Dendritic cell treated with granulocyte-macrophage colony-stimulating factor and Interleukin-4, amounts not matched to agents 40 ng/mL and 50 ng/mL, for 4 days (primary cell): Measurements from ENCODE around the gene LYRM4.

Experiments used
- H3K27ac Mint-ChIP-seq: one replicate; pipeline ENCODE4 v1.8.0; 2022; ENCODE audit warnings: mild to moderate bottlenecking, mixed read lengths
- H3K27me3 Mint-ChIP-seq: one replicate; pipeline ENCODE4 v1.8.0; 2022; ENCODE audit warnings: mild to moderate bottlenecking, mixed read lengths
- H3K36me3 Mint-ChIP-seq: one replicate; pipeline ENCODE4 v1.8.0; 2022; ENCODE audit warnings: low read depth, mixed read lengths
- H3K4me1 Mint-ChIP-seq: one replicate; pipeline ENCODE4 v1.8.0; 2022; ENCODE audit warnings: low read depth, mixed read lengths
- H3K4me3 Mint-ChIP-seq: one replicate; pipeline ENCODE4 v1.8.0; 2022; ENCODE audit warnings: mild to moderate bottlenecking, moderate library complexity, mixed read lengths
- H3K9me3 Mint-ChIP-seq: one replicate; pipeline ENCODE4 v1.8.0; 2022; ENCODE audit warnings: mixed read lengths
- intact Hi-C: fragments of 100-400 bp; cut with micrococcal nuclease; formaldehyde crosslinking; loops from one replicate; pipeline ENCODE4 v1.15.0; 2022

The LYRM4 gene

DNA sequence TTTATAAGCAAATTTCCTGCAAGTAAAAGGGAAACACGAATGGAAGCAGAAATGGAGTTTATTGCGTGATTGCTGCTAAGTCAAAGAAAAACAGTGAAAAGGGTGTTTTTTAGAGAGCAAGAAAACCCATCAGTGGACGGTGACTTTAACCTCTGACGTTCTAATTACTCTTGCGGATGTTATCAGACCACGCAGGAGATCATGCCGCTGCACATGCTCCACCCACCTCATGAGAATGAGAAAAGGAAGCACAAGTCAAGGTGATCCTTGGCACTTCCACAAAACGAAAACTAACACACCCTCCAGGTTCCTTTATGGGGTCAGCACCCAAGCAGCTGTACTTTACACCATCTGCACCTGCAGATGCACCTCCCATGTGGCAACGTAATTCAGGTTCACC is 45.0 kb downstream of the LYRM4 start:
- Mint-ChIP-seq H3K27ac (no peak overlapping the region), H3K27me3 (no peaks in the 10 kb centered on the region), H3K4me1 (peaks cover 8% of the 10 kb centered on the region), H3K4me3 (no peak overlapping the region), H3K36me3 (peaks cover 29% of the 10 kb centered on the region), H3K9me3 (no peaks in the 10 kb centered on the region)
- intact Hi-C loops = loop anchor here (5.0 kb wide), 1 partner anchor 162 kb away; no protein-coding TSS in a partner anchor

- Mint-ChIP-seq H3K27ac (no peak overlapping the region), H3K4me3 (no peak overlapping the region), H3K4me1 (peaks cover 8% of the 10 kb centered on the region), H3K9me3 (no peaks in the 10 kb centered on the region), H3K27me3 (no peaks in the 10 kb centered on the region), H3K36me3 (peaks cover 29% of the 10 kb centered on the region)
- intact Hi-C loops = loop anchor here (5.0 kb wide), 1 partner anchor 162 kb away; no protein-coding TSS in a partner anchor
Measured at GRCh38 chr6:5215159-5215558, 45.6 kb downstream of the LYRM4 start.

DNA sequence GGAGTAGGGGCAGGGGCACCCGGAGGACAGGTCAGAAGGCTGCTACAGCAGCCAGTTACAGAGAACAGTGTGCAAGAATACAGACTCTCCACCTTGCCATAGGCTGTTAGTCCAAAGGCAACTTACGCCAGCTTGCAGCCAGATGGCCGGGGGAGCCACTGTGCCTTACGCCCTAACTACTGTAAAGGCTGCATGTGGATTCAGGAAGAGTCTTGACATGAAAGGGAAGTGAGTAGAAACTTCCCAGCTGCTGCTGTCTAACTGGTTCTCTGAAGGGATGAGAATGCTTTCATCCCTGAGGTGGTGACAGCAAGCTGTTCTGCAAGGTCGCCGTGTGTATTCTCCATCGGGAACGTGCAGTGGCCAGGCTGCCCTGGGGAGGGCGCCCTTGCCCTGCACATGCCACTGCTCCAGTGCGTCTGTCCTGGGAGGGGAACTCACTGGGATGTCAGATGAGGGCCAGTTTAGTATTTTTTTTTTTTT is 46.1 kb downstream of the LYRM4 start:
- Mint-ChIP-seq H3K4me3 (no peak overlapping the region), H3K27me3 (no peaks in the 10 kb centered on the region)
- intact Hi-C loops = loop anchor here (5.0 kb wide), 1 partner anchor 163 kb away; no protein-coding TSS in a partner anchor

DNA sequence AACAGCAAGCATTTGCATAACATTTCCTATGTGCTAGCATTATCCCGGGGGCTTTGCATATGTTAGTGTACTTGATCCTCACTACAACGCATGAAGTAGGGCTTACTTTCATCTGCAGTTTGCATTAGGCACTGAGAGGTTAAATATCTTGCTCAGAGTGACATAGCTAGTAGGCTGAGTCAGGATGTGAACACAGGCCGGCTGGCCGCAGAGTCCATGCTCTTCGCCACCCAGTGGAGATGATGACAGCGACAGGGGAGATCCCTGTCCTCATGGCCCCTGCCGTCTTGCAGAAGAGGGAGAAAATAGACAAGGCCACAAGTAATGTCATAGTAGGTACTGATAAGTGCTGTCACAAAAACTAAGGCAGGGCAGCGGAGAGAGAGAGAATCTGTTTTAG is 46.9 kb downstream of the LYRM4 start:
- intact Hi-C loops = no loop called here
- H3K27me3 Mint-ChIP-seq = no peaks in the 10 kb centered on the region
- no peak overlapping the region for H3K4me3 Mint-ChIP-seq
- peaks cover 8% of the 10 kb centered on the region for H3K4me1 Mint-ChIP-seq
- no peak overlapping the region for H3K27ac Mint-ChIP-seq
- H3K9me3 Mint-ChIP-seq = no peaks in the 10 kb centered on the region
- peaks cover 29% of the 10 kb centered on the region for H3K36me3 Mint-ChIP-seq

More for the DNA sequence above, 46.1 kb downstream of the LYRM4 start:
- H3K9me3 Mint-ChIP-seq = no peaks in the 10 kb centered on the region
- no peak overlapping the region for H3K27ac Mint-ChIP-seq
- peaks cover 8% of the 10 kb centered on the region for H3K4me1 Mint-ChIP-seq
- peaks cover 29% of the 10 kb centered on the region for H3K36me3 Mint-ChIP-seq

DNA sequence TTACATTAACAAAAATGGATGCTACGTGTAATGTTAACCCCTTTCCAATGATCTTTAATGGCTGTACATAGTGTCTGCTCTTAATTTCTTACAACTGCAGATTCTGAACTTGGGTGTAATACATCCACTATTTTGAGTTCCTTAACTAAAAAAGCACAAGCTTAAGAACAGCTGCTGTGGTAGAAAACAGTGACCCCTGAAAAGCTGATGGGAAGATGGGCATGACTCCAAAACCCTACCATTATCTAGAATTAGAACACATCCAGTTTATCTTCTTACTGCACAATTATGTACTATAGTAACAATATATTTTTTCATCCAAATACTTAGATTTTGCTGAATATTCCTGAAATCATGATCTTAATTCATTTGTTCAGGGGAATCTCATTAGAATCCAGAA is 49.3 kb downstream of the LYRM4 start:
- Mint-ChIP-seq H3K27ac (no peak overlapping the region), H3K4me3 (no peak overlapping the region), H3K4me1 (peaks cover 10% of the 10 kb centered on the region), H3K27me3 (no peaks in the 10 kb centered on the region), H3K36me3 (peaks cover 29% of the 10 kb centered on the region), H3K9me3 (no peaks in the 10 kb centered on the region)
- intact Hi-C loops = no loop called here

DNA sequence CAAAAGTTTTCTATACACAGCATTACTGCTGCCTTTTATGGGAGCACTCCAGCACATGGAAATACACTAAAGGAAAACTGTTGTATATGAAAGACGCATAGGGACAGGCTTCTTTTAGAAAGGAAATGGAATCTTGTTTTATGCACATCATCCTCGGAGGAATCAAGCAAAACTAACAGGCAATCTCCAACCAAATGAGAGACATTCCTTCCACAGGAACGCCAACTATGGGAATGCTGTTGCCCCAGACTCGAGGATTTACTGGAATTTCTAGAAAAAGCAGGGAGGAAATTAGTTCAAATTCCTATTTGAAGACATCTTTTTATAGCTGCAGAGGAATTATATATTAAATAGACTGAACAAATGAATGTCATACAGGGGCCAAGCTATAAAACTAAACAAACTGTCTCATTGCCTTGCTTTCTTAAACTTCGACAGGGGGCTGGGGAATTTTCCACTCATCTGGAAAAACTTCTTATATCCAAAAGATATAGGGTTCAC is 52.2 kb downstream of the LYRM4 start:
- intact Hi-C loops = no loop called here
- no peak overlapping the region for H3K27ac Mint-ChIP-seq
- H3K4me3 Mint-ChIP-seq = no peak overlapping the region
- no peaks in the 10 kb centered on the region for H3K27me3 Mint-ChIP-seq
- H3K9me3 Mint-ChIP-seq = no peaks in the 10 kb centered on the region
- peaks cover 25% of the 10 kb centered on the region for H3K4me1 Mint-ChIP-seq
- H3K36me3 Mint-ChIP-seq = peaks cover 18% of the 10 kb centered on the region

- intact Hi-C loops = no loop called here
- no peaks in the 10 kb centered on the region for H3K9me3 Mint-ChIP-seq
- no peak overlapping the region for H3K4me3 Mint-ChIP-seq
- no peaks in the 10 kb centered on the region for H3K27me3 Mint-ChIP-seq
- peaks cover 13% of the 10 kb centered on the region for H3K36me3 Mint-ChIP-seq
- H3K4me1 Mint-ChIP-seq = peaks cover 25% of the 10 kb centered on the region
- H3K27ac Mint-ChIP-seq = no peak overlapping the region
Measured at GRCh38 chr6:5208057-5208456, 52.7 kb downstream of the LYRM4 start.

GRCh38 chr6:5206920-5207561 is 53.7 kb downstream of the LYRM4 start:
- Mint-ChIP-seq H3K9me3 (no peaks in the 10 kb centered on the region), H3K4me3 (no peak overlapping the region), H3K4me1 (peaks cover 25% of the 10 kb centered on the region), H3K27me3 (no peaks in the 10 kb centered on the region), H3K27ac (no peak overlapping the region), H3K36me3 (peaks cover 3% of the 10 kb centered on the region)
- intact Hi-C loops = no loop called here

GRCh38 chr6:5205877-5206850 is 54.6 kb downstream of the LYRM4 start:
- H3K36me3 Mint-ChIP-seq = no peaks in the 10 kb centered on the region
- H3K4me1 Mint-ChIP-seq = peaks cover 25% of the 10 kb centered on the region
- intact Hi-C loops = no loop called here
- H3K27me3 Mint-ChIP-seq = no peaks in the 10 kb centered on the region
- no peak overlapping the region for H3K4me3 Mint-ChIP-seq
- H3K27ac Mint-ChIP-seq = no peak overlapping the region
- H3K9me3 Mint-ChIP-seq = no peaks in the 10 kb centered on the region

- H3K36me3 Mint-ChIP-seq = no peaks in the 10 kb centered on the region
- no peaks in the 10 kb centered on the region for H3K9me3 Mint-ChIP-seq
- H3K4me1 Mint-ChIP-seq = peaks cover 25% of the 10 kb centered on the region
- H3K27ac Mint-ChIP-seq = no peak overlapping the region
- intact Hi-C loops = no loop called here
- H3K27me3 Mint-ChIP-seq = no peaks in the 10 kb centered on the region
- no peak overlapping the region for H3K4me3 Mint-ChIP-seq
Measured at GRCh38 chr6:5205035-5205507, 55.7 kb downstream of the LYRM4 start.

DNA sequence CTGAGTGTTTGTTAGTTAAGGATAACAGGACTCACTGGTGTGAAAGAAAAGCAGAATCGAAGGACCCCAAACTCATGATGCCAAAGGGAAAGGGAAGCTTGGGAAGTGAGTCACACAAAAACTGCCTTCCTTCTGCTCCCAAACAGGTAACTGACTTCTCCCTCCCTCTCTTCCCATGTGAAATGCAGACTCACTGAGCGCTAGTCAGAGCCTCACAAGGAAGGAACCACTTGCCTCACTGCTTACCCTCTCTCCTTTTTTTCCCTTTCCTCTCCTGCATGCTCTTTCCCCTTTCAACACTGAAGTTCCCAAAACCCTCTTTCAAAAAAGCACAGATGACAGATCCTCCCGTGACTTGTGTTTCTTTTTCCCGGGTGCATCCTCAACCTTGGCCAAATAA is 56.4 kb downstream of the LYRM4 start:
- intact Hi-C loops = no loop called here
- peaks cover 25% of the 10 kb centered on the region for H3K4me1 Mint-ChIP-seq
- no peaks in the 10 kb centered on the region for H3K27me3 Mint-ChIP-seq
- H3K9me3 Mint-ChIP-seq = no peaks in the 10 kb centered on the region
- H3K36me3 Mint-ChIP-seq = no peaks in the 10 kb centered on the region
- H3K4me3 Mint-ChIP-seq = no peak overlapping the region
- H3K27ac Mint-ChIP-seq = no peak overlapping the region

GRCh38 chr6:5203546-5203945 is 57.2 kb downstream of the LYRM4 start:
- Mint-ChIP-seq H3K27ac (no peak overlapping the region), H3K4me1 (peaks cover 25% of the 10 kb centered on the region), H3K4me3 (no peak overlapping the region), H3K27me3 (no peaks in the 10 kb centered on the region), H3K36me3 (no peaks in the 10 kb centered on the region), H3K9me3 (no peaks in the 10 kb centered on the region)
- intact Hi-C loops = no loop called here

GRCh38 chr6:5202941-5203340 is 57.8 kb downstream of the LYRM4 start:
- Mint-ChIP-seq H3K4me1 (peaks cover 25% of the 10 kb centered on the region), H3K9me3 (no peaks in the 10 kb centered on the region), H3K27ac (no peak overlapping the region), H3K4me3 (no peak overlapping the region), H3K36me3 (no peaks in the 10 kb centered on the region), H3K27me3 (no peaks in the 10 kb centered on the region)
- intact Hi-C loops = no loop called here

- intact Hi-C loops = no loop called here
- Mint-ChIP-seq H3K9me3 (no peaks in the 10 kb centered on the region), H3K27ac (no peak overlapping the region), H3K4me3 (no peak overlapping the region), H3K4me1 (peaks cover 25% of the 10 kb centered on the region), H3K27me3 (no peaks in the 10 kb centered on the region), H3K36me3 (no peaks in the 10 kb centered on the region)
Measured at GRCh38 chr6:5202206-5202605, 58.5 kb downstream of the LYRM4 start.
